ENCODE measurements around the gene SPEF1. TPM values are rescaled to one million over a fixed set of nuclear protein-coding genes. Genes with fewer than 3 reads are reported as not detected.

SPEF1 gene
- total and polyA plus RNA-seq, 10 of the 15 experiments (the other 5 are each of a cell fraction or from before 2014, with no cell fraction given): 0.12 TPM; not detected in 9

- BruUV-seq (replicated peaks): no TSS peak
- WGBS (ENCODE audit: insufficient coverage, insufficient replicate concordance, low lambda C conversion rate, missing lambda C conversion rate): 92% methylated on average over 18 of the region's 18 CpGs
- ChIA-PET RAD21 (ENCODE audit: unreplicated experiment) (interaction anchor here (0.8 to 1.5 kb wide), 4 partner anchors 11 to 20 kb away, joined by 3 to 6 read pairs (median 4); partner anchors contain the start of gene AP5S1), SMC1A (ENCODE audit: uncharacterized antibody, unreplicated experiment) (interaction anchor here (0.8 to 2.3 kb wide), 6 partner anchors 13 to 43 kb away, joined by 3 to 7 read pairs (median 6); partner anchors contain the start of genes AP5S1 and CENPB), POLR2A (interaction anchor here (0.5 to 1.5 kb wide), 6 partner anchors 8 to 33 kb away, joined by 3 to 7 read pairs (median 4); partner anchors contain the start of genes ADISSP, AP5S1 and CENPB), CTCF (interaction anchor here (0.6 to 3.8 kb wide), 4 partner anchors 13 to 53 kb away, joined by 3 to 33 read pairs (median 4); partner anchors contain the start of gene AP5S1)
- Histone ChIP-seq H4K20me1 (ENCODE audit: control insufficient read depth, insufficient read depth) (no peaks in the 10 kb centered on the region), H2AFZ (ENCODE audit: control insufficient read depth, low read depth, low read length) (no peak overlapping the region), H3K9me3 (replicated peaks; ENCODE audit: control insufficient read depth, insufficient read depth, low read length) (no peaks in the 10 kb centered on the region), H3K27ac (ENCODE audit: control insufficient read depth, insufficient read depth) (no peak overlapping the region), H3K4me3 (no peak overlapping the region), H3K79me2 (ENCODE audit: control insufficient read depth, insufficient read depth, low read length) (peaks cover 18% of the 10 kb centered on the region), H3K27me3 (replicated peaks in 1 of 2; ENCODE audit: control insufficient read depth in 2 of 2, insufficient read depth in 2 of 2, low read length in 1 of 2) (no peaks in the 10 kb centered on the region), H3K9ac (ENCODE audit: control insufficient read depth, insufficient read depth, low read length) (no peak overlapping the region), H3K36me3 (ENCODE audit: control insufficient read depth in 2 of 2, insufficient read depth in 2 of 2, low read length in 1 of 2) (peaks cover 23 to 28% of the 10 kb centered on the region in 2 experiments), H3K4me1 (ENCODE audit: control insufficient read depth, insufficient read depth, low read length) (peaks cover 41% of the 10 kb centered on the region), H3K4me2 (ENCODE audit: control insufficient read depth, insufficient read depth) (peak overlapping the region; percentile 85)
- intact Hi-C loops (cut with micrococcal nuclease; ENCODE audit: unreplicated experiment): no loop called here
- in situ Hi-C loops (cut with MboI): no loop called here
- DNase-seq (ENCODE audit: low read depth, low spot score): no peak
- no peak for FAIRE-seq
- no peak for ATAC-seq
- TF ChIP-seq, protein P1, sequence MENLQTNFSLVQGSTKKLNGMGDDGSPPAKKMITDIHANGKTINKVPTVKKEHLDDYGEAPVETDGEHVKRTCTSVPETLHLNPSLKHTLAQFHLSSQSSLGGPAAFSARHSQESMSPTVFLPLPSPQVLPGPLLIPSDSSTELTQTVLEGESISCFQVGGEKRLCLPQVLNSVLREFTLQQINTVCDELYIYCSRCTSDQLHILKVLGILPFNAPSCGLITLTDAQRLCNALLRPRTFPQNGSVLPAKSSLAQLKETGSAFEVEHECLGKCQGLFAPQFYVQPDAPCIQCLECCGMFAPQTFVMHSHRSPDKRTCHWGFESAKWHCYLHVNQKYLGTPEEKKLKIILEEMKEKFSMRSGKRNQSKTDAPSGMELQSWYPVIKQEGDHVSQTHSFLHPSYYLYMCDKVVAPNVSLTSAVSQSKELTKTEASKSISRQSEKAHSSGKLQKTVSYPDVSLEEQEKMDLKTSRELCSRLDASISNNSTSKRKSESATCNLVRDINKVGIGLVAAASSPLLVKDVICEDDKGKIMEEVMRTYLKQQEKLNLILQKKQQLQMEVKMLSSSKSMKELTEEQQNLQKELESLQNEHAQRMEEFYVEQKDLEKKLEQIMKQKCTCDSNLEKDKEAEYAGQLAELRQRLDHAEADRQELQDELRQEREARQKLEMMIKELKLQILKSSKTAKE (IDR thresholded peaks at IDR 0.05; ENCODE audit: low read depth, poor library complexity, severe bottlenecking): no peak
- no peak for TF ChIP-seq EGR1 (IDR thresholded peaks at IDR 0.05; ENCODE audit: borderline replicate concordance in 1 of 2, low read depth in 2 of 2, low read length in 2 of 2)
- TF ChIP-seq, protein P2, sequence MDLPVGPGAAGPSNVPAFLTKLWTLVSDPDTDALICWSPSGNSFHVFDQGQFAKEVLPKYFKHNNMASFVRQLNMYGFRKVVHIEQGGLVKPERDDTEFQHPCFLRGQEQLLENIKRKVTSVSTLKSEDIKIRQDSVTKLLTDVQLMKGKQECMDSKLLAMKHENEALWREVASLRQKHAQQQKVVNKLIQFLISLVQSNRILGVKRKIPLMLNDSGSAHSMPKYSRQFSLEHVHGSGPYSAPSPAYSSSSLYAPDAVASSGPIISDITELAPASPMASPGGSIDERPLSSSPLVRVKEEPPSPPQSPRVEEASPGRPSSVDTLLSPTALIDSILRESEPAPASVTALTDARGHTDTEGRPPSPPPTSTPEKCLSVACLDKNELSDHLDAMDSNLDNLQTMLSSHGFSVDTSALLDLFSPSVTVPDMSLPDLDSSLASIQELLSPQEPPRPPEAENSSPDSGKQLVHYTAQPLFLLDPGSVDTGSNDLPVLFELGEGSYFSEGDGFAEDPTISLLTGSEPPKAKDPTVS (IDR thresholded peaks at IDR 0.05; ENCODE audit: low read depth, low read length): no peak
- TF ChIP-seq ZZZ3 (IDR thresholded peaks at IDR 0.05; ENCODE audit: control insufficient read depth, insufficient read length, low read depth): no peak
- no peak for TF ChIP-seq ETV6 (conservative IDR thresholded peaks at IDR 0.05 in 1 of 2, IDR thresholded peaks at IDR 0.05 in 1 of 2; ENCODE audit: borderline replicate concordance in 1 of 2, low read depth in 1 of 2)
- no peak for TF ChIP-seq IKZF1 (conservative IDR thresholded peaks at IDR 0.05)
- TF ChIP-seq MXI1 (IDR thresholded peaks at IDR 0.05; ENCODE audit: low read depth, low read length): no peak
- TF ChIP-seq ATF3 (IDR thresholded peaks at IDR 0.05; ENCODE audit: borderline replicate concordance, extremely low read depth, low read depth, low read length): no peak
- no peak for TF ChIP-seq MYC (IDR thresholded peaks at IDR 0.05; ENCODE audit: insufficient read depth, insufficient read length, insufficient replicate concordance, low read length, severe bottlenecking)
- no peak for TF ChIP-seq DPF2 (IDR thresholded peaks at IDR 0.05)
- TF ChIP-seq HCFC1 (IDR thresholded peaks at IDR 0.05; ENCODE audit: low read length): no peak
- no peak for TF ChIP-seq CHD4 (IDR thresholded peaks at IDR 0.05)
- TF ChIP-seq MTA2 (IDR thresholded peaks at IDR 0.05; ENCODE audit: low read depth): no peak
- no peak for TF ChIP-seq STAT1 (conservative IDR thresholded peaks at IDR 0.05)
- TF ChIP-seq, protein P3, sequence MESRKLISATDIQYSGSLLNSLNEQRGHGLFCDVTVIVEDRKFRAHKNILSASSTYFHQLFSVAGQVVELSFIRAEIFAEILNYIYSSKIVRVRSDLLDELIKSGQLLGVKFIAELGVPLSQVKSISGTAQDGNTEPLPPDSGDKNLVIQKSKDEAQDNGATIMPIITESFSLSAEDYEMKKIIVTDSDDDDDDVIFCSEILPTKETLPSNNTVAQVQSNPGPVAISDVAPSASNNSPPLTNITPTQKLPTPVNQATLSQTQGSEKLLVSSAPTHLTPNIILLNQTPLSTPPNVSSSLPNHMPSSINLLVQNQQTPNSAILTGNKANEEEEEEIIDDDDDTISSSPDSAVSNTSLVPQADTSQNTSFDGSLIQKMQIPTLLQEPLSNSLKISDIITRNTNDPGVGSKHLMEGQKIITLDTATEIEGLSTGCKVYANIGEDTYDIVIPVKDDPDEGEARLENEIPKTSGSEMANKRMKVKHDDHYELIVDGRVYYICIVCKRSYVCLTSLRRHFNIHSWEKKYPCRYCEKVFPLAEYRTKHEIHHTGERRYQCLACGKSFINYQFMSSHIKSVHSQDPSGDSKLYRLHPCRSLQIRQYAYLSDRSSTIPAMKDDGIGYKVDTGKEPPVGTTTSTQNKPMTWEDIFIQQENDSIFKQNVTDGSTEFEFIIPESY (IDR thresholded peaks at IDR 0.05): no peak
- TF ChIP-seq CBX3 (IDR thresholded peaks at IDR 0.05; ENCODE audit: borderline replicate concordance, low read depth): no peak
- no peak for TF ChIP-seq TCF12 (IDR thresholded peaks at IDR 0.05; ENCODE audit: low read depth, low read length)
- no peak for TF ChIP-seq SIX5 (IDR thresholded peaks at IDR 0.05; ENCODE audit: low read depth, low read length, severe bottlenecking)
Measured at GRCh38 chr20:3800256-3800877, 19.1 kb upstream of the SPEF1 start.
